MM.1S (cell line): ENCODE data around the gene TNK1.

Experiments used
- DNase-seq: peaks from one replicate; pipeline ENCODE4 v3.0.0-alpha.2; 2015
- H2AFZ ChIP-seq: fragments of 300-600 bp; sonication (generic); 2 replicates; pipeline ENCODE4 v1.6.0; 2016; ENCODE audit warnings: antibody characterized with exemption, low read length
- H3F3A ChIP-seq: fragments of 300-600 bp; sonication (generic); 2 replicates; pipeline ENCODE4 v1.6.1; 2016; ENCODE audit warnings: mild to moderate bottlenecking, antibody characterized with exemption, low read length, moderate library complexity, mixed read lengths; ENCODE audit not compliant: insufficient read depth
- H3K27ac ChIP-seq: fragments of 300-600 bp; sonication (generic); 2 replicates; pipeline ENCODE4 v1.5.1; 2016; ENCODE audit warnings: mild to moderate bottlenecking, low read length
- H3K27me3 ChIP-seq: fragments of 300-600 bp; sonication (generic); replicated peaks from 2 replicates; pipeline ENCODE4 v1.6.0; 2016; ENCODE audit warnings: low read length; ENCODE audit not compliant: insufficient read depth
- H3K36me3 ChIP-seq: fragments of 300-600 bp; sonication (generic); replicated peaks from 2 replicates; pipeline ENCODE4 v1.6.1; 2016; ENCODE audit warnings: mild to moderate bottlenecking, low read length, mixed read lengths; ENCODE audit not compliant: insufficient read depth
- H3K4me1 ChIP-seq: fragments of 300-600 bp; sonication (generic); 2 replicates; pipeline ENCODE4 v1.6.1; 2016; ENCODE audit warnings: low read length, mixed read lengths
- H3K4me2 ChIP-seq: fragments of 300-600 bp; sonication (generic); 2 replicates; pipeline ENCODE4 v1.6.0; 2016; ENCODE audit warnings: low read depth, low read length
- H3K4me3 ChIP-seq: fragments of 300-600 bp; sonication (generic); 2 replicates; pipeline ENCODE4 v1.5.1; 2016; ENCODE audit warnings: low read length, mixed read lengths
- H3K79me2 ChIP-seq: fragments of 300-600 bp; sonication (generic); 2 replicates; pipeline ENCODE4 v1.6.1; 2016; ENCODE audit warnings: mixed run types, low read length, mixed read lengths
- H3K9ac ChIP-seq: fragments of 300-600 bp; sonication (generic); 2 replicates; pipeline ENCODE4 v1.6.1; 2016; ENCODE audit warnings: low read length, mixed read lengths
- H3K9me2 ChIP-seq: fragments of 300-600 bp; sonication (generic); replicated peaks from 2 replicates; pipeline ENCODE4 v1.6.1; 2016; ENCODE audit warnings: mild to moderate bottlenecking, low read length, mixed read lengths; ENCODE audit not compliant: insufficient read depth
- H3K9me3 ChIP-seq: fragments of 300-600 bp; sonication (generic); replicated peaks from 2 replicates; pipeline ENCODE4 v1.6.1; 2016; ENCODE audit warnings: mild to moderate bottlenecking, low read length, mixed read lengths; ENCODE audit not compliant: insufficient read depth
- H4K20me1 ChIP-seq: fragments of 300-600 bp; sonication (generic); 2 replicates; pipeline ENCODE4 v1.6.1; 2016; ENCODE audit warnings: mild to moderate bottlenecking, low read length, moderate library complexity, mixed read lengths; ENCODE audit not compliant: insufficient read depth
- EZH2 ChIP-seq: fragments of 300-600 bp; sonication (generic); optimal IDR thresholded peaks from 2 replicates; pipeline ENCODE3; 2017; ENCODE audit warnings: low read depth, mild to moderate bottlenecking, antibody characterized with exemption, low read length, mixed read lengths
- EZH2phosphoT487 ChIP-seq: fragments of 300-600 bp; sonication (generic); IDR thresholded peaks from 2 replicates; pipeline ENCODE4 v1.6.1; 2018; ENCODE audit warnings: antibody characterized with exemption, low read length
- TF ChIP-seq, protein P1 (sequence below): fragments of 300-600 bp; sonication (generic); IDR thresholded peaks from 2 replicates; pipeline ENCODE4 v1.5.1; 2016; ENCODE audit warnings: antibody characterized with exemption, low read length, mixed read lengths

The TNK1 gene

GRCh38 chr17:7405350-7406234, 24.7 kb downstream of the TNK1 start:
- peaks cover 43% of the 10 kb centered on the region for H3K27me3 ChIP-seq
- TF ChIP-seq EZH2phosphoT487 (no peak), EZH2 (no peak)
- TF ChIP-seq, protein P1, sequence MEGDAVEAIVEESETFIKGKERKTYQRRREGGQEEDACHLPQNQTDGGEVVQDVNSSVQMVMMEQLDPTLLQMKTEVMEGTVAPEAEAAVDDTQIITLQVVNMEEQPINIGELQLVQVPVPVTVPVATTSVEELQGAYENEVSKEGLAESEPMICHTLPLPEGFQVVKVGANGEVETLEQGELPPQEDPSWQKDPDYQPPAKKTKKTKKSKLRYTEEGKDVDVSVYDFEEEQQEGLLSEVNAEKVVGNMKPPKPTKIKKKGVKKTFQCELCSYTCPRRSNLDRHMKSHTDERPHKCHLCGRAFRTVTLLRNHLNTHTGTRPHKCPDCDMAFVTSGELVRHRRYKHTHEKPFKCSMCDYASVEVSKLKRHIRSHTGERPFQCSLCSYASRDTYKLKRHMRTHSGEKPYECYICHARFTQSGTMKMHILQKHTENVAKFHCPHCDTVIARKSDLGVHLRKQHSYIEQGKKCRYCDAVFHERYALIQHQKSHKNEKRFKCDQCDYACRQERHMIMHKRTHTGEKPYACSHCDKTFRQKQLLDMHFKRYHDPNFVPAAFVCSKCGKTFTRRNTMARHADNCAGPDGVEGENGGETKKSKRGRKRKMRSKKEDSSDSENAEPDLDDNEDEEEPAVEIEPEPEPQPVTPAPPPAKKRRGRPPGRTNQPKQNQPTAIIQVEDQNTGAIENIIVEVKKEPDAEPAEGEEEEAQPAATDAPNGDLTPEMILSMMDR: no peak
- H4K20me1 ChIP-seq: no peaks in the 10 kb centered on the region
- H3K36me3 ChIP-seq: no peaks in the 10 kb centered on the region
- no peaks in the 10 kb centered on the region for H3K9me3 ChIP-seq
- no peaks in the 10 kb centered on the region for H3F3A ChIP-seq
- H3K4me3 ChIP-seq: peak overlapping the region; percentile 69
- H2AFZ ChIP-seq: peak overlapping the region; percentile 72
- H3K4me1 ChIP-seq: peaks cover 4% of the 10 kb centered on the region; the same call in 1 of the 2 replicates
- H3K79me2 ChIP-seq: no peaks in the 10 kb centered on the region; the same call in 1 of the 2 replicates
- no peak for DNase-seq
- no peak overlapping the region for H3K27ac ChIP-seq
- H3K4me2 ChIP-seq: peak overlapping the region; percentile 86; the same call in 1 of the 2 replicates
- H3K9ac ChIP-seq: no peak overlapping the region
- H3K9me2 ChIP-seq: no peaks in the 10 kb centered on the region

DNA sequence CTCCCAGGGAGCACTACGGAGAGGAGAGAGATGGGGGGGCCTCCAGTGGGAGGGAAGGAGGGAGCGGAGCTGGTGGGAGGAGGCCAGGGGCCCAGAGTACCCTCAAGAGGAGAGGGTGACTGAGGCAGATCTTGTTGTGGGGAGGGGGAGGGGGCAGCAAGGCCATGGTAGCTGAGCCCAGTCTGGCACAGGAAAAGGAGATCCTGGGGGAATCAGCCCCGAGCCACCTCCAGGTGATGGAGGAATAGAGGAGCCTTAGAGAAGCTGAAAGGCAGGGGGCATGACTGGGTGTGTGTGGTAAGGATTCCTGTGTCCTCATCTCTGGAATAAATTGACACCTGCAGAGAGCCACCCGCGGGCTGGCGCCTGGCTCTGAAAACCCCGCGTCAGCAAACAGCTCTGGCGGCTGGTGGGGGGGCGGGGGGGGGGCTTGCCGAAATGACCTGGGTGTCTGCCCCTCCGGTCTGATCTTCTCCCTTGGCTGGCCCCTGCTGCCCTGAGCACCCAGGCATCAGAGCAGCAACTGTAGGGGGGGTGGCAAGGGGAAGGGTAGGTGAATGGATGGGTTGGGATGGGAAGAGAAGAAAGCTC, 25.4 kb downstream of the TNK1 start:
- Histone ChIP-seq H3K4me1 (peaks cover 4% of the 10 kb centered on the region; the same call in 1 of the 2 replicates), H3K9ac (no peak overlapping the region), H3K27ac (no peak overlapping the region), H3K79me2 (no peaks in the 10 kb centered on the region; the same call in 1 of the 2 replicates), H3K36me3 (no peaks in the 10 kb centered on the region), H3K27me3 (peaks cover 50% of the 10 kb centered on the region), H4K20me1 (no peaks in the 10 kb centered on the region), H3K9me2 (no peaks in the 10 kb centered on the region), H3F3A (no peaks in the 10 kb centered on the region), H3K9me3 (no peaks in the 10 kb centered on the region), H2AFZ (no peak overlapping the region), H3K4me3 (no peak overlapping the region), H3K4me2 (no peak overlapping the region)
- TF ChIP-seq EZH2phosphoT487: no peak
- TF ChIP-seq, protein P1: no peak
- no peak for TF ChIP-seq EZH2
- DNase-seq: no peak

DNA sequence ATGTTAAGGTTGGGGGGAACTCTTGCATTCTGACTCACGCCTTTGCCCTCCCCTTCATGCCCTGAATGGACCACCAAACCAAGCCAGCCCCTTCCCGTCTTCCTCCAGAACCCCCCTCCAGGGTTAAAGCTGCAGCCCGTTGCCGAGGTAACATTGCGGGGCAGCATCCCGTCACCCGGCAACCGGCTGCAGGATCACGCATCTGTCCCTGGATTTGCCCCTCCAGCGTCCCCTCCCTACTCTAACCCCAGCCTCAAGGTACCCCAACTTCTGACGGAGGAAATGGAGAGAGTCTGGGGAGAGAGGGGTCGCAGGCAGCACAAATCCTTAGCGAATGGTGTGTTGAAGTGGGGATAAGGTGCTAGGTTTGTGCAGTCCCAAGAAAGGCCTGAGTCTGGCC, 26.2 kb downstream of the TNK1 start:
- H3F3A ChIP-seq: no peaks in the 10 kb centered on the region
- no peaks in the 10 kb centered on the region for H3K9me3 ChIP-seq
- H3K9me2 ChIP-seq: no peaks in the 10 kb centered on the region
- H3K9ac ChIP-seq: no peak overlapping the region
- H3K27me3 ChIP-seq: peaks cover 58% of the 10 kb centered on the region
- DNase-seq: no peak
- no peak overlapping the region for H3K4me3 ChIP-seq
- H2AFZ ChIP-seq: no peak overlapping the region
- no peak for TF ChIP-seq EZH2phosphoT487
- TF ChIP-seq, protein P1: no peak
- no peak for TF ChIP-seq EZH2
- H3K36me3 ChIP-seq: no peaks in the 10 kb centered on the region
- no peaks in the 10 kb centered on the region for H4K20me1 ChIP-seq
- peaks cover 4% of the 10 kb centered on the region; the same call in 1 of the 2 replicates for H3K4me1 ChIP-seq
- H3K4me2 ChIP-seq: no peak overlapping the region
- H3K27ac ChIP-seq: no peak overlapping the region
- H3K79me2 ChIP-seq: no peaks in the 10 kb centered on the region; the same call in 1 of the 2 replicates
